Stimulated activated CD4-positive, alpha-beta T cell treated with anti-CD3 and anti-CD28 coated beads, Interleukin-12 subunit alpha, Interleukin-12 subunit beta, amount 100 ng/mL, for 48 hours (primary cell): Measurements from ENCODE around the gene ZFYVE26.
"Not testable (repeated sequence)": the region's sequence is repeated elsewhere in the genome, so short reads cannot be mapped to it uniquely, and the experiment has no call there.

Source experiments
- DNase-seq, 3 donors: peaks; one replicate each; pipeline ENCODE4 v3.0.0-alpha.2; 2020; ENCODE audit warnings: low read depth in 2 of 3, low spot score in 1 of 3

Gene ZFYVE26

GRCh38 chr14:67759916-67760315 is 56.5 kb downstream of the ZFYVE26 start:
- no peak for DNase-seq

- DNase-seq: no peak
These were observed 59.2 kb downstream of the ZFYVE26 start for GRCh38 chr14:67757175-67757574.

GRCh38 chr14:67756496-67756895 is 59.9 kb downstream of the ZFYVE26 start:
- DNase-seq: no peak

- DNase-seq: no peak
These were observed 66.9 kb downstream of the ZFYVE26 start for GRCh38 chr14:67749341-67750084.

GRCh38 chr14:67748312-67748711 is 68.1 kb downstream of the ZFYVE26 start:
- no peak for DNase-seq

- peak in 1 of 3 donors; percentile 6 for DNase-seq
These were observed 69.5 kb downstream of the ZFYVE26 start for GRCh38 chr14:67746927-67747326.

GRCh38 chr14:67744046-67744445 is 72.3 kb downstream of the ZFYVE26 start:
- DNase-seq: no peak

GRCh38 chr14:67738740-67739504 is 77.5 kb downstream of the ZFYVE26 start:
- DNase-seq: no peak

- no peak for DNase-seq
These were observed 79.6 kb downstream of the ZFYVE26 start for GRCh38 chr14:67736771-67737170.

GRCh38 chr14:67735336-67736147 is 80.8 kb downstream of the ZFYVE26 start:
- DNase-seq: no peak

- DNase-seq: no peak
These were observed 81.7 kb downstream of the ZFYVE26 start for GRCh38 chr14:67734675-67735074.

GRCh38 chr14:67733616-67734015 is 82.8 kb downstream of the ZFYVE26 start:
- DNase-seq: no peak

- DNase-seq: no peak
These were observed 87.1 kb downstream of the ZFYVE26 start for GRCh38 chr14:67729072-67729885.

GRCh38 chr14:67728258-67728657 is 88.1 kb downstream of the ZFYVE26 start:
- DNase-seq: no peak

GRCh38 chr14:67727361-67727760 is 89.0 kb downstream of the ZFYVE26 start:
- no peak for DNase-seq

GRCh38 chr14:67725171-67725570 is 91.2 kb downstream of the ZFYVE26 start:
- DNase-seq: no peak

- no peak for DNase-seq
These were observed 94.1 kb downstream of the ZFYVE26 start for GRCh38 chr14:67722293-67722692.

- no peak for DNase-seq
These were observed 94.5 kb downstream of the ZFYVE26 start for GRCh38 chr14:67721875-67722274.

- DNase-seq: no peak
These were observed 96.5 kb downstream of the ZFYVE26 start for GRCh38 chr14:67719866-67720265.

- not testable (repeated sequence) for DNase-seq
These were observed 97.0 kb downstream of the ZFYVE26 start for GRCh38 chr14:67719385-67719784.

- no peak for DNase-seq
These were observed 98.1 kb downstream of the ZFYVE26 start for GRCh38 chr14:67718265-67718664.
